Mesendoderm (in vitro differentiated cells): Measurements from ENCODE around the gene GLI2.

Experiments
- DNase-seq: peaks from one replicate; pipeline ENCODE4 v3.0.0; 2013
- H2AK5ac ChIP-seq: 2 replicates; pipeline ENCODE4 v1.6.1; 2013; ENCODE audit warnings: low read length, inconsistent platforms
- H2BK120ac ChIP-seq: 2 replicates; pipeline ENCODE4 v1.6.1; 2013; ENCODE audit warnings: low read depth, mild to moderate bottlenecking, low read length, moderate library complexity, mixed read lengths
- H2BK15ac ChIP-seq: replicated peaks from 2 replicates; pipeline ENCODE4 v1.6.1; 2013; ENCODE audit warnings: low read depth, mild to moderate bottlenecking, moderate library complexity
- H2BK5ac ChIP-seq: 2 replicates; pipeline ENCODE4 v1.6.1; 2013; ENCODE audit warnings: low read length, inconsistent platforms
- H3K18ac ChIP-seq: 2 replicates; pipeline ENCODE4 v1.6.1; 2013; ENCODE audit warnings: mild to moderate bottlenecking, low read length, mixed read lengths
- H3K23ac ChIP-seq: one replicate; pipeline ENCODE4 v1.6.1; 2013; ENCODE audit warnings: low read length
- H3K27ac ChIP-seq: 2 replicates; pipeline ENCODE4 v1.5.1; 2013; ENCODE audit warnings: low read depth, mild to moderate bottlenecking, inconsistent platforms, low read length, moderate library complexity
- H3K27me3 ChIP-seq: 2 replicates; pipeline ENCODE4 v1.6.1; 2013; ENCODE audit warnings: low read length, control low read depth, mild to moderate bottlenecking, inconsistent platforms; ENCODE audit not compliant: insufficient read depth, poor library complexity
- H3K36me3 ChIP-seq: 2 replicates; pipeline ENCODE4 v1.6.1; 2013; ENCODE audit warnings: low read length, inconsistent platforms; ENCODE audit not compliant: control insufficient read depth, insufficient read depth
- H3K4ac ChIP-seq: one replicate; pipeline ENCODE4 v1.6.1; 2013; ENCODE audit warnings: low read depth, mild to moderate bottlenecking, low read length, moderate library complexity
- H3K4me1 ChIP-seq: 2 replicates; pipeline ENCODE4 v1.6.1; 2013; ENCODE audit warnings: low read depth, low read length, inconsistent platforms; ENCODE audit not compliant: control insufficient read depth
- H3K4me2 ChIP-seq: 2 replicates; pipeline ENCODE4 v1.6.1; 2013; ENCODE audit warnings: low read length
- H3K4me3 ChIP-seq: 2 replicates; pipeline ENCODE4 v1.5.1; 2013; ENCODE audit warnings: mild to moderate bottlenecking, low read length
- H3K56ac ChIP-seq: one replicate; pipeline ENCODE4 v1.6.1; 2013; ENCODE audit warnings: low read length
- H3K79me1 ChIP-seq: 2 replicates; pipeline ENCODE4 v1.6.1; 2013; ENCODE audit warnings: low read length, inconsistent platforms
- H3K79me2 ChIP-seq: 2 replicates; pipeline ENCODE4 v1.6.1; 2013; ENCODE audit warnings: mild to moderate bottlenecking, low read length; ENCODE audit not compliant: control insufficient read depth, insufficient read depth
- H3K9ac ChIP-seq: 2 replicates; pipeline ENCODE4 v1.6.1; 2013; ENCODE audit warnings: low read length, inconsistent platforms
- H4K5ac ChIP-seq: one replicate; pipeline ENCODE4 v1.6.1; 2013; ENCODE audit warnings: low read length
- H4K8ac ChIP-seq: one replicate; pipeline ENCODE4 v1.6.1; 2013; ENCODE audit warnings: low read depth, mild to moderate bottlenecking, control low read depth, low read length, moderate library complexity
- WGBS: extraction: QIAGEN DNeasy Blood & Tissue Kit; methylation state at CpG from one replicate; pipeline ENCODE4 v1.1.7; 2013; ENCODE audit warnings: low lambda C conversion rate, missing lambda C conversion rate; ENCODE audit not compliant: insufficient coverage; ENCODE audit errors: extremely low coverage; 5-methylcytosine and 5-hydroxymethylcytosine counted together

The GLI2 gene

DNA sequence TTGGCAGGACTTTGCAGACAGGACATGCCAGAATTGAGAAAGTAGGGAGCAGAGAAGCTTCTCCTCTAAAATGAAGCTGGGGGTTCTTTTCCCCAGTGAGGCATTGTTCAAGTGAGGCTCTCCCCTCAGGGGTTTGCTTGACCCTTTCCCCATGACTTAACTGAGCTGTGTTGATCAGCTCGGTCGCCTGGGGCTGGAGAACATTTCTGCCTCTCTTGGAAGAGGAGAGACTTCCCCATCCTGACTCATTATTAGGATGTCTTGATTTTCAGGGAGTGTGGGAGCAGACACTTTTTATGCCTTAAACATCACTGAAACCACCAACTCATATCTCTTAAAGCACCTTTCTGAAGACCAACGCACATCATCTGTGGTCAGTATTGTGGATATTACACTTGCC lies 27.9 kb upstream of the GLI2 start:
- H2BK5ac ChIP-seq: no peak overlapping the region
- WGBS: no CpG with 5 or more reads among the region's 3 CpGs
- H3K79me2 ChIP-seq: no peaks in the 10 kb centered on the region
- H3K79me1 ChIP-seq: no peaks in the 10 kb centered on the region
- H3K56ac ChIP-seq: peak overlapping the region; percentile 17
- H3K27me3 ChIP-seq: no peaks in the 10 kb centered on the region
- H3K27ac ChIP-seq: no peak overlapping the region
- H3K4me3 ChIP-seq: no peak overlapping the region
- H3K4me1 ChIP-seq: peaks cover 21% of the 10 kb centered on the region
- H4K5ac ChIP-seq: no peak overlapping the region
- no peak overlapping the region for H3K23ac ChIP-seq
- H3K18ac ChIP-seq: peak overlapping the region; percentile 12
- H2AK5ac ChIP-seq: no peak overlapping the region
- H3K36me3 ChIP-seq: no peaks in the 10 kb centered on the region
- H4K8ac ChIP-seq: no peak overlapping the region
- DNase-seq: no peak
- H2BK120ac ChIP-seq: no peak overlapping the region
- H2BK15ac ChIP-seq: no peak overlapping the region
- H3K4ac ChIP-seq: peak overlapping the region; percentile 90
- no peak overlapping the region for H3K9ac ChIP-seq
- H3K4me2 ChIP-seq: no peak overlapping the region

GRCh38 chr2:120708944-120709607 lies 26.6 kb upstream of the GLI2 start:
- Histone ChIP-seq H3K4ac (no peak overlapping the region), H3K18ac (no peak overlapping the region), H3K79me1 (no peaks in the 10 kb centered on the region), H3K4me3 (no peak overlapping the region), H3K23ac (no peak overlapping the region), H2BK15ac (no peak overlapping the region), H3K27me3 (no peaks in the 10 kb centered on the region), H3K9ac (no peak overlapping the region), H4K5ac (no peak overlapping the region), H2BK120ac (no peak overlapping the region), H3K79me2 (no peaks in the 10 kb centered on the region), H3K4me2 (no peak overlapping the region), H2AK5ac (no peak overlapping the region), H3K36me3 (no peaks in the 10 kb centered on the region), H2BK5ac (no peak overlapping the region), H4K8ac (no peak overlapping the region), H3K56ac (no peak overlapping the region), H3K27ac (no peak overlapping the region), H3K4me1 (peaks cover 20% of the 10 kb centered on the region)
- WGBS: no CpG with 5 or more reads among the region's 14 CpGs
- DNase-seq: no peak

GRCh38 chr2:120709608-120710041 lies 26.0 kb upstream of the GLI2 start:
- no peak overlapping the region for H2BK15ac ChIP-seq
- no peak overlapping the region for H2AK5ac ChIP-seq
- H2BK120ac ChIP-seq: no peak overlapping the region
- peaks cover 15% of the 10 kb centered on the region for H3K4me1 ChIP-seq
- no peak overlapping the region for H2BK5ac ChIP-seq
- H3K4ac ChIP-seq: no peak overlapping the region
- no peaks in the 10 kb centered on the region for H3K79me1 ChIP-seq
- H4K5ac ChIP-seq: no peak overlapping the region
- H3K79me2 ChIP-seq: no peaks in the 10 kb centered on the region
- DNase-seq: peak; percentile 82
- H3K36me3 ChIP-seq: no peaks in the 10 kb centered on the region
- H3K27me3 ChIP-seq: no peaks in the 10 kb centered on the region
- H3K27ac ChIP-seq: no peak overlapping the region
- no peak overlapping the region for H3K23ac ChIP-seq
- no peak overlapping the region for H3K4me2 ChIP-seq
- H3K9ac ChIP-seq: no peak overlapping the region
- H3K4me3 ChIP-seq: no peak overlapping the region
- peak overlapping the region; percentile 31 for H3K18ac ChIP-seq
- no CpG with 5 or more reads among the region's 5 CpGs for WGBS
- H4K8ac ChIP-seq: no peak overlapping the region
- no peak overlapping the region for H3K56ac ChIP-seq

- no peak overlapping the region for H4K5ac ChIP-seq
- DNase-seq: no peak
- no peaks in the 10 kb centered on the region for H3K79me1 ChIP-seq
- H3K4me1 ChIP-seq: peaks cover 11% of the 10 kb centered on the region
- no peaks in the 10 kb centered on the region for H3K36me3 ChIP-seq
- no peak overlapping the region for H2BK5ac ChIP-seq
- H3K23ac ChIP-seq: no peak overlapping the region
- no peak overlapping the region for H3K4me2 ChIP-seq
- no peak overlapping the region for H2AK5ac ChIP-seq
- no peaks in the 10 kb centered on the region for H3K27me3 ChIP-seq
- H3K4me3 ChIP-seq: no peak overlapping the region
- no peak overlapping the region for H2BK120ac ChIP-seq
- H2BK15ac ChIP-seq: no peak overlapping the region
- H3K18ac ChIP-seq: no peak overlapping the region
- H3K56ac ChIP-seq: peak overlapping the region; percentile 2
- WGBS: no CpG with 5 or more reads among the region's 16 CpGs
- H3K4ac ChIP-seq: no peak overlapping the region
- H4K8ac ChIP-seq: no peak overlapping the region
- no peak overlapping the region for H3K9ac ChIP-seq
- H3K79me2 ChIP-seq: no peaks in the 10 kb centered on the region
- no peak overlapping the region for H3K27ac ChIP-seq
Observed at GRCh38 chr2:120710256-120710655, 25.4 kb upstream of the GLI2 start.

- H2BK5ac ChIP-seq: no peak overlapping the region
- DNase-seq: no peak
- peaks cover 11% of the 10 kb centered on the region for H3K4me1 ChIP-seq
- no peak overlapping the region for H3K4ac ChIP-seq
- H4K8ac ChIP-seq: no peak overlapping the region
- no peak overlapping the region for H2BK15ac ChIP-seq
- no peak overlapping the region for H3K23ac ChIP-seq
- H3K27ac ChIP-seq: no peak overlapping the region
- H2AK5ac ChIP-seq: no peak overlapping the region
- H2BK120ac ChIP-seq: no peak overlapping the region
- no peak overlapping the region for H3K9ac ChIP-seq
- H3K79me2 ChIP-seq: no peaks in the 10 kb centered on the region
- no peak overlapping the region for H3K18ac ChIP-seq
- no peak overlapping the region for H3K4me2 ChIP-seq
- no CpG with 5 or more reads among the region's 5 CpGs for WGBS
- H4K5ac ChIP-seq: no peak overlapping the region
- no peaks in the 10 kb centered on the region for H3K27me3 ChIP-seq
- H3K36me3 ChIP-seq: no peaks in the 10 kb centered on the region
- H3K56ac ChIP-seq: no peak overlapping the region
- no peaks in the 10 kb centered on the region for H3K79me1 ChIP-seq
- no peak overlapping the region for H3K4me3 ChIP-seq
Observed at GRCh38 chr2:120711694-120712093, 24.0 kb upstream of the GLI2 start.

DNA sequence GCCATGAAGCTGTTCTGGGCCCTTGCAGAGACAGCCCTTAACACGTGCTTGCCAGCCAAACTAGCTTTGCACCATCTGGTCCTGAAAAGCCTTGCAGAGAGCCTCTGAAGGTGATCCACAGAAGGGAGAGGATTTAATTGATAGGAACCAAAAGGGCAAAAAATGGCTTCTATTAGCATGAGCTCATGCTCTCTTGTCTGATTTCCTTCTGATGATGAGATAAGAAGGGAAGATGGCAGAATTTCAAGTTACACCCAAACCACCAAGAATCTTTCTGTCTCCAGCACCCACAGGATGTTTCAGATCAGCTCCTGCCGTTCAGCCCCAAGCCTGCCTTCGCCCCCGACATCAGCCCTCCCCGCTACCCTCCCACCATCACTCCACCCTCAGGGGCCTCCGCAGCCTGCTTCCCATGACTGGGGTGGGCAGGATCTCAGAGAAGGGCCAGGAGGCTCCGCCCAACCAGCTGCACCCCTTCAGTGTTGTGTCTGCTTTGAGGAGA lies 23.4 kb upstream of the GLI2 start:
- Histone ChIP-seq H3K4me2 (no peak overlapping the region), H2BK15ac (no peak overlapping the region), H3K27me3 (no peaks in the 10 kb centered on the region)

More for the DNA sequence above, 23.4 kb upstream of the GLI2 start:
- H3K79me1 ChIP-seq: no peaks in the 10 kb centered on the region
- H3K27ac ChIP-seq: no peak overlapping the region
- no peak overlapping the region for H4K5ac ChIP-seq
- H3K4ac ChIP-seq: no peak overlapping the region
- WGBS: no CpG with 5 or more reads among the region's 7 CpGs
- H3K4me3 ChIP-seq: no peak overlapping the region
- H3K18ac ChIP-seq: no peak overlapping the region
- no peaks in the 10 kb centered on the region for H3K36me3 ChIP-seq
- no peak overlapping the region for H3K56ac ChIP-seq
- no peak overlapping the region for H3K23ac ChIP-seq
- H2BK5ac ChIP-seq: no peak overlapping the region
- no peaks in the 10 kb centered on the region for H3K79me2 ChIP-seq
- H3K9ac ChIP-seq: no peak overlapping the region
- no peak for DNase-seq
- H4K8ac ChIP-seq: no peak overlapping the region
- H2AK5ac ChIP-seq: no peak overlapping the region
- H3K4me1 ChIP-seq: peaks cover 10% of the 10 kb centered on the region
- no peak overlapping the region for H2BK120ac ChIP-seq
